AG04449 (cell line): ENCODE measurements around the gene VPS37D.

ENCODE experiments used
- CTCF ChIA-PET: fragments of 350-600 bp; formaldehyde crosslinking; extraction: SDS; loops from one replicate; lab custom pipeline; 2021; ENCODE audit warnings: antibody characterized with exemption; lab: Yijun Ruan, JAX
- POLR2A ChIA-PET: fragments of 400-600, 350-600 bp; formaldehyde crosslinking; extraction: SDS; loops from one replicate; lab custom pipeline; 2020; ENCODE audit warnings: antibody characterized with exemption, inconsistent platforms; lab: Yijun Ruan, JAX
- DNase-seq: peaks from one replicate; pipeline ENCODE4 v3.0.0-alpha.2; 2010; ENCODE audit warnings: low read depth, low spot score
- H3K4me3 ChIP-seq: 2 replicates; pipeline ENCODE4 v1.5.1; 2011; ENCODE audit warnings: low read depth, mild to moderate bottlenecking, control low read depth, low read length
- CTCF ChIP-seq: IDR thresholded peaks from one replicate; pipeline ENCODE4 v1.5.1; 2011; ENCODE audit warnings: mild to moderate bottlenecking, moderate library complexity, low read length, control low read depth, inconsistent platforms; ENCODE audit not compliant: insufficient read depth; ENCODE audit errors: missing control alignments

VPS37D gene

GRCh38 chr7:73700581-73701134 is 33.0 kb downstream of the VPS37D start:
- POLR2A ChIA-PET = no interaction called here
- CTCF ChIA-PET = interaction anchor here (0.6 to 4.2 kb wide), 10 partner anchors 9 to 207 kb away, joined by 3 to 29 read pairs (median 4); no protein-coding TSS in a partner anchor
- no peak for DNase-seq
- no peak overlapping the region for H3K4me3 ChIP-seq
- no peak for TF ChIP-seq CTCF

- peak; percentile 66 for TF ChIP-seq CTCF
- DNase-seq = no peak
- ChIA-PET CTCF (interaction anchor here (0.7 to 4.2 kb wide), 11 partner anchors 9 to 206 kb away, joined by 3 to 29 read pairs (median 4); no protein-coding TSS in a partner anchor), POLR2A (no interaction called here)
- no peak overlapping the region for H3K4me3 ChIP-seq
These were observed 33.8 kb downstream of the VPS37D start for GRCh38 chr7:73701357-73701995.

GRCh38 chr7:73702226-73702625 is 34.6 kb downstream of the VPS37D start:
- no peak overlapping the region for H3K4me3 ChIP-seq
- TF ChIP-seq CTCF = no peak
- no peak for DNase-seq
- ChIA-PET POLR2A (interaction anchor here (0.8 kb wide), 1 partner anchor 92 kb away, joined by 3 read pairs; no protein-coding TSS in a partner anchor), CTCF (interaction anchor here (0.9 to 4.2 kb wide), 8 partner anchors 9 to 152 kb away, joined by 3 to 29 read pairs (median 6); no protein-coding TSS in a partner anchor)

GRCh38 chr7:73702665-73703064 is 35.0 kb downstream of the VPS37D start:
- ChIA-PET CTCF (interaction anchor here (0.9 to 4.2 kb wide), 8 partner anchors 8 to 152 kb away, joined by 3 to 29 read pairs (median 6); no protein-coding TSS in a partner anchor), POLR2A (interaction anchor here (0.8 kb wide), 1 partner anchor 93 kb away, joined by 3 read pairs; no protein-coding TSS in a partner anchor)
- H3K4me3 ChIP-seq = no peak overlapping the region
- DNase-seq = no peak
- no peak for TF ChIP-seq CTCF

GRCh38 chr7:73703225-73703624 is 35.6 kb downstream of the VPS37D start:
- TF ChIP-seq CTCF = no peak
- no peak overlapping the region for H3K4me3 ChIP-seq
- CTCF ChIA-PET = interaction anchor here (0.8 to 4.2 kb wide), 5 partner anchors 11 to 96 kb away, joined by 3 to 25 read pairs (median 7); partner anchors contain the start of gene STX1A
- no peak for DNase-seq
- POLR2A ChIA-PET = no interaction called here
